Heart right ventricle (tissue), 16 donors: ENCODE results near the gene FUT1. TPM values are rescaled to one million over a fixed set of nuclear protein-coding genes. Genes with fewer than 3 reads are reported as not detected.
A peak's percentile ranks its signal among the peaks of the same experiment; 100 is the strongest.
"Not testable (repeated sequence)": the region's sequence is repeated elsewhere in the genome, so short reads cannot be mapped to it uniquely, and the experiment has no call there.

ENCODE experiments used
- ATAC-seq, 8 donors: fragments of 200-7000 bp; cut with Tn5 transposase; one replicate each; pipeline ENCODE4 v1.9.1; 2020; ENCODE audit warnings: mild to moderate bottlenecking in 8 of 8, moderate library complexity in 8 of 8, moderate number of reproducible peaks in 1 of 8
- DNase-seq, 2 donors: peaks; one replicate each; pipeline ENCODE4 v3.0.0-alpha.2; 2020
- H3K27ac ChIP-seq, 10 donors: fragments of 200-600 bp; sonication (generic) in 2 of 10; one replicate each; pipeline versions ENCODE4 v1.5.0 to v1.8.0; 2020 to 2022; ENCODE audit warnings: mild to moderate bottlenecking in 3 of 10
- H3K27me3 ChIP-seq, 7 donors: fragments of 200-600 bp; one replicate each; pipeline ENCODE4 v1.8.0; 2021 to 2022; ENCODE audit warnings: mild to moderate bottlenecking in 2 of 7
- H3K36me3 ChIP-seq, 9 donors: fragments of 200-600 bp; sonication (generic) in 1 of 9; one replicate each; pipeline versions ENCODE4 v1.5.0 to v1.8.0; 2020 to 2022; ENCODE audit warnings: mild to moderate bottlenecking in 2 of 9
- H3K4me1 ChIP-seq, 9 donors: fragments of 200-600 bp; sonication (generic) in 1 of 9; one replicate each; pipeline versions ENCODE4 v1.5.0 to v1.8.0; 2020 to 2022; ENCODE audit warnings: mild to moderate bottlenecking in 4 of 9
- H3K4me3 ChIP-seq, 10 donors: fragments of 200-600 bp; sonication (generic) in 2 of 10; one replicate each; pipeline versions ENCODE4 v1.5.0 to v1.8.0; 2020 to 2022; ENCODE audit warnings: mild to moderate bottlenecking in 7 of 10, moderate library complexity in 2 of 10
- H3K9me3 ChIP-seq, 11 donors: fragments of 200-600 bp in 10 of 11; sonication (generic) in 2 of 11; one replicate each; pipeline versions ENCODE4 v1.5.0 to v1.8.0; 2013 to 2022; ENCODE audit warnings: mild to moderate bottlenecking in 2 of 11, control low read depth in 1 of 11, moderate library complexity in 1 of 11
- WGBS, 2 donors: extraction: QIAGEN DNeasy Blood & Tissue Kit; methylation state at CpG; one replicate each; pipeline ENCODE4 v1.1.7; 2013; ENCODE audit warnings: inconsistent platforms in 1 of 2; 5-methylcytosine and 5-hydroxymethylcytosine counted together
- intact Hi-C, 10 donors: fragments of 100-400 bp; cut with DNase I; formaldehyde crosslinking; loops; one replicate each; pipeline versions ENCODE4 v1.11.1 to v1.14.2; 2022
- polyA plus RNA-seq, 2 donors: library from polyadenylated mRNA; stranded (reverse); fragments of 200-250 nt; gene quantifications; one replicate each; pipeline ENCODE4 v1.2.3, GENCODE V29; 2013
- total RNA-seq, 10 donors: library from RNA; stranded (reverse); fragmentation: NEBNext Ultra II Directional in 3 of 10; extraction: Animal tissue kit (Norgen Biotek cat#: 25700) in 3 of 10; gene quantifications; one replicate each; pipeline versions ENCODE4 v1.2.1 to v1.2.4, GENCODE V29; 2021 to 2023
- TF ChIP-seq, protein P1 (sequence below), 9 donors: fragments of 200-600 bp; sonication (generic) in 2 of 9; IDR thresholded peaks; one replicate each; pipeline versions ENCODE4 v1.5.0 to v1.8.0; 2021 to 2022; ENCODE audit warnings: antibody characterized with exemption in 9 of 9, mild to moderate bottlenecking in 5 of 9, moderate library complexity in 1 of 9
- donor health status: Arrhythmogenic right ventricular cardiomyopathy.
- donor health status: ischemic (EF 13 %, LVEDD 7.1; RV severe dilation, severe dysfunction).
- donor health status: healthy with polysubstance abuse.
- donor health status: DM: no; HTN: yes; CAD: no.
- donor health status: DM: no; HTN: no; CAD: no.
- donor health status: ischemic (EF 25% LVEDD 6.9; RV normal size, moderate dysfunction).
- donor health status: ischemic (EF 25% LVEDD 5.7; RV mildly dilated, moderate dysfunction).
- donor health status: healthy.
- donor health status: DM: yes; HTN: yes; CAD: no.
- donor health status: Ischemic cardiomyopathy.
- donor health status: ischemic (EF 35%, LVEDD 5.7; RV mildly dilated, moderate dysfunction).
- donor health status: nonischemic (EF 11% LVEDD 7.7; RV severe dilation, severe dysfunction).
- donor health status: DM: yes; HTN: yes; CAD: no.
- donor health status: PGD.
- donor health status: ischemic (EF 29% LVEDD 5.4; RV normal size, mild dysfunction).
- donor health status: nonischemic (EF 23%, LVEDD 6.1; RV moderate dilation, normal function).

The FUT1 gene
- total and polyA plus RNA-seq, 12 donors, result 1.8 to 5.7 (median 2.7) TPM

DNA sequence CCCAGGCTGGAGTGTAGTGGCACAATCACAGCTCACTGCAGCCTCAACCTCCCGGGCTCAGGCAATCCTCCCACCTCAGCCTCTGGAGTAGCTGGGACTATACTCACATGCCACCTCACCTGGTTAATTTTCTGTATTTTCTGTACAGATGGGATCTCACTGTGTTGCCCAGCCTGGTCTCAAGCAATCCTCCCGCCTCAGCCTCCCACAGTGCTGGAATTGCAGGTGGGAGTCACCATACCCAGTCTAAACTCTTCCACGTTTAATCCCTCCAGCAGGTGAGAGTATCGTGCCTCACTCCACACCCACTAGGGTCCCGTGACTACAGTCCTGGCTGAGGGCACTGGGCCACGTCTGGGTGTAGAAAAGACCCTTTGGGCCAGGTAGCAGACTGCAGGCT, 41.9 kb upstream of the FUT1 start:
- intact Hi-C loops, result loop anchor here in 5 of 10 donors (2.0 to 10.0 kb wide), 6 partner anchors 17 to 181 kb away; partner anchors contain the start of genes HSD17B14 (in 4 of the 5), BCAT2 (in 1 of the 5) and FTL (in 1 of the 5)
- H3K9me3 ChIP-seq, result no peaks in the 10 kb centered on the region
- H3K27me3 ChIP-seq, result no peaks in the 10 kb centered on the region
- peak overlapping the region in 2 of 10 donors; percentile 54 to 60 for H3K27ac ChIP-seq
- no peak for DNase-seq
- peaks cover 0 to 9% (median 0%) of the 10 kb centered on the region in 9 donors for H3K36me3 ChIP-seq
- TF ChIP-seq, protein P1, sequence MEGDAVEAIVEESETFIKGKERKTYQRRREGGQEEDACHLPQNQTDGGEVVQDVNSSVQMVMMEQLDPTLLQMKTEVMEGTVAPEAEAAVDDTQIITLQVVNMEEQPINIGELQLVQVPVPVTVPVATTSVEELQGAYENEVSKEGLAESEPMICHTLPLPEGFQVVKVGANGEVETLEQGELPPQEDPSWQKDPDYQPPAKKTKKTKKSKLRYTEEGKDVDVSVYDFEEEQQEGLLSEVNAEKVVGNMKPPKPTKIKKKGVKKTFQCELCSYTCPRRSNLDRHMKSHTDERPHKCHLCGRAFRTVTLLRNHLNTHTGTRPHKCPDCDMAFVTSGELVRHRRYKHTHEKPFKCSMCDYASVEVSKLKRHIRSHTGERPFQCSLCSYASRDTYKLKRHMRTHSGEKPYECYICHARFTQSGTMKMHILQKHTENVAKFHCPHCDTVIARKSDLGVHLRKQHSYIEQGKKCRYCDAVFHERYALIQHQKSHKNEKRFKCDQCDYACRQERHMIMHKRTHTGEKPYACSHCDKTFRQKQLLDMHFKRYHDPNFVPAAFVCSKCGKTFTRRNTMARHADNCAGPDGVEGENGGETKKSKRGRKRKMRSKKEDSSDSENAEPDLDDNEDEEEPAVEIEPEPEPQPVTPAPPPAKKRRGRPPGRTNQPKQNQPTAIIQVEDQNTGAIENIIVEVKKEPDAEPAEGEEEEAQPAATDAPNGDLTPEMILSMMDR (IDR thresholded peaks at IDR 0.05), result no peak
- H3K4me3 ChIP-seq, result no peak overlapping the region
- ATAC-seq, result no peak
- 82 to 88% methylated on average over 6 of the region's 6 CpGs for WGBS, 2 donors
- peaks cover 0 to 18% (median 6%) of the 10 kb centered on the region in 9 donors for H3K4me1 ChIP-seq

DNA sequence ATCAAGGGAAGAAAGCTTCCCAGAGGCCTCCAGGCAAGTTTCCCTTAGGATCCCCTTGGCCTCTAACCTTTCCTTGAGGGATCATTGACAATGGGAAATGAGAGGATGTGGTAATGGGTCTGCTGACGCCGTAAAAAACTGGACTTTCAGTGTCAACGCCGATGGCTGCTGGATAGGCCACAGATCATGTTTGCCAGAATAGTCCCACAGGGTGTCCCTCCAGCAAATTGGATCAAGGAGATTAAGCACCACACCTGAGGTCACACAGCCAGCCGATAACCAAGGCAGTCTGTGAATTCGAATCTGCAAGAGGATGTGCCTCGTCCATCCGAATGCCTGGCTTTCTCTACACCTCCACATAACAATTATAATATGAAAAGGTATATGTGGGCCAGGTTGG, 40.8 kb upstream of the FUT1 start:
- H3K4me1 ChIP-seq, result peaks cover 0 to 18% (median 6%) of the 10 kb centered on the region in 9 donors
- peaks cover 0 to 2% (median 0%) of the 10 kb centered on the region in 9 donors for H3K36me3 ChIP-seq
- no peak overlapping the region for H3K4me3 ChIP-seq
- H3K27ac ChIP-seq, result no peak overlapping the region
- WGBS, 2 donors, result 73 to 76% methylated on average over 8 of the region's 8 CpGs
- TF ChIP-seq, protein P1 (IDR thresholded peaks at IDR 0.05), result no peak
- H3K9me3 ChIP-seq, result no peaks in the 10 kb centered on the region
- intact Hi-C loops, result loop anchor here in 4 of 10 donors (2.0 to 10.0 kb wide), 4 partner anchors 174 to 182 kb away; partner anchors contain the start of gene FTL (in 1 of the 4)
- no peak for ATAC-seq
- H3K27me3 ChIP-seq, result no peaks in the 10 kb centered on the region
- no peak for DNase-seq

DNA sequence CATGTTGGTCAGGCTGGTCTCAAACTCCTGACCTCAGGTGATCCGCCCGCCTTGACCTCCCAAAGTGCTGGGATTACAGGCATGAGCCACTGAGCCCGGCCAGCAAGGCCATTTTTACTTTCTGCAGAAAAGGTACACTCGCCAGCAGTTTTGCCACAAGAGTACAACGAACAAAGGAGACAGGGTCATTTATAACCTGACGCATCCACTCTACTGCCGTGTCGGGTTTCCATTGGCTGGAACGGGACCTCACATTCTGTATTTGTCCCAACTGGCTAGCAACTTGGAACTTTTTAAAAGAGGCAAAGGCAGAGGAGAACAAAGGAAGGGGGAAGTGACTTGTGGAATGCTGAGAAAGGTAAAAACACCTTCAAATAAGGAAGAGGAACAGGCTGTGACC, 34.9 kb upstream of the FUT1 start:
- not testable (repeated sequence) for H3K4me1 ChIP-seq, H3K4me3 ChIP-seq, ATAC-seq, H3K27ac ChIP-seq, DNase-seq, H3K36me3 ChIP-seq, H3K27me3 ChIP-seq, H3K9me3 ChIP-seq
- intact Hi-C loops, result loop anchor here in 2 of 10 donors (5.0 to 10.0 kb wide), 3 partner anchors 113 to 143 kb away; partner anchors contain the start of genes CA11 (in 2 of the 2) and NTN5 (in 1 of the 2)
- 91% methylated on average over 9 of the region's 9 CpGs for WGBS, 2 donors

DNA sequence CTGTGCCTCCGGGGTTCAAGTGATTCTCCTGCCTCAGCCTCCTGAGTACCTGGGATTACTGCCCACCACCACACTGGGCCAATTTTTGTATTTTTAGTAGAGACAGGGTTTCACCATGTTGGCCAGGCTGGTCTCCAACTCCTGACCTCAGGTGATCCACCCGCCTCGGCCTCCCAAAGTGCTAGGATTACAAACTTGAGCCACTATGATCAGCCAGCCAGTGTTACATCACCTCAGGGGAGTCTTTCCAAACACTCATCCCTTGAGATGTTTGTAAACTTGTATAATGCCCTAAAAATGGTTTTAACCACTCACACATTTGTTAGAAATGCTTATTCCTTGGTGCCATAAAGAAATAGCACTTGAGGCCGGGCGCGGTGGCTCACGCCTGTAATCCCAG, 34.0 kb upstream of the FUT1 start:
- H3K36me3 ChIP-seq, ATAC-seq, DNase-seq, H3K9me3 ChIP-seq, H3K27ac ChIP-seq, H3K27me3 ChIP-seq, H3K4me3 ChIP-seq: not testable (repeated sequence)
- WGBS, 2 donors, result 95 to 98% methylated on average over 7 of the region's 7 CpGs
- peaks cover 0 to 17% (median 6%) of the 10 kb centered on the region in 9 donors for H3K4me1 ChIP-seq
- intact Hi-C loops, result loop anchor here in 2 of 10 donors (5.0 to 10.0 kb wide), 3 partner anchors 112 to 142 kb away; partner anchors contain the start of genes CA11 (in 2 of the 2) and NTN5 (in 1 of the 2)

DNA sequence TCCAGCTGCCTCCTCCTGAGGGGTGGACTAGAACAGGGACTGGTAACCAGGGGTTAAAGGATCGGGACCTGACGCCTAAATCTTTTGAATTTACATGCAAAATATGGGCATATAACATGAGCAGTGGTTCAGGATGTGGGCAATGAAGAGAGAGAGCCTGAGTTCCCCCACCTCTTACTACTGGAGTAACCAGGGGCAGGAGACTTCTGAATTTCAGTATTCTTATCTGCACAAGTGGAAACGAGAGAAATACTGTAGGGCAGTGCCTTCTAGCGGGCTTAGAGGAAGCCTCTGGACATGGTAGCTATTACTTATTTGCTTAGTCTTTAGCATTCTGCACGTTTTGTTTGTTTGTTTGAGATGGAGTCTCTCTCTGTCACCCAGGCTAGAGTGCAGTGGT, 32.1 kb upstream of the FUT1 start:
- TF ChIP-seq, protein P1 (IDR thresholded peaks at IDR 0.05), result peak in 5 of 9 donors; percentile 14 to 50 (median 48)
- H3K9me3 ChIP-seq, result no peaks in the 10 kb centered on the region
- intact Hi-C loops, result loop anchor here in 5 of 10 donors (5.0 to 10.0 kb wide), 5 partner anchors 42 to 140 kb away; partner anchors contain the start of genes CA11 (in 4 of the 5), NTN5 (in 1 of the 5) and RASIP1 (in 1 of the 5)
- peaks cover 0 to 35% (median 10%) of the 10 kb centered on the region in 9 donors for H3K4me1 ChIP-seq
- 66 to 70% methylated on average over 5 of the region's 5 CpGs for WGBS, 2 donors
- no peaks in the 10 kb centered on the region for H3K36me3 ChIP-seq
- H3K4me3 ChIP-seq, result no peak overlapping the region
- no peaks in the 10 kb centered on the region for H3K27me3 ChIP-seq
- ATAC-seq (no peak), DNase-seq (no peak)
- H3K27ac ChIP-seq, result no peak overlapping the region
